ENCODE data around the gene R3HDM1. TPM values are rescaled to one million over a fixed set of nuclear protein-coding genes. Genes with fewer than 3 reads are reported as not detected.

The R3HDM1 gene
- total and polyA plus RNA-seq, 4 experiments from 2014 or later = 8.2 to 42.3 (median 32.2) TPM

- peak; percentile 47 to 69 (median 55) for DNase-seq
- Mint-ChIP-seq H3K27me3 (no peaks in the 10 kb centered on the region), H3K36me3 (peaks cover 45 to 53% of the 10 kb centered on the region in 2 donors), H3K4me3 (peak overlapping the region; percentile 72 to 85 (median 82)), H3K27ac (peak overlapping the region; percentile 52 to 87 (median 76)), H3K4me1 (peaks cover 6 to 11% (median 9%) of the 10 kb centered on the region in 4 donors), H3K9me3 (no peaks in the 10 kb centered on the region)
- H3K27ac ChIP-seq (ENCODE audit: low read depth, low read length) = no peak overlapping the region
- ChIA-PET CTCF (ENCODE audit: partially characterized antibody) (interaction anchor here (0.7 to 2.4 kb wide), 4 partner anchors 12 to 654 kb away, joined by 3 to 9 read pairs (median 6); no protein-coding TSS in a partner anchor), POLR2A (ENCODE audit: partially characterized antibody) (interaction anchor here (1.3 to 1.4 kb wide), 2 partner anchors 10 to 127 kb away, joined by 3 to 6 read pairs; partner anchors contain the start of genes R3HDM1 and ZRANB3)
- no peaks in the 10 kb centered on the region for H3K9me3 ChIP-seq (ENCODE audit: control insufficient read depth in 1 of 2, low read length in 2 of 2)
- H3K36me3 ChIP-seq (ENCODE audit: insufficient read depth, low read length) = no peaks in the 10 kb centered on the region
- H3K4me1 ChIP-seq (ENCODE audit: insufficient read depth, low read length) = peaks cover 7% of the 10 kb centered on the region
- no peaks in the 10 kb centered on the region for H3K27me3 ChIP-seq (ENCODE audit: insufficient read depth, low read length)
- H3K4me3 ChIP-seq (ENCODE audit: low read length in 2 of 2) = no peak overlapping the region
- intact Hi-C loops (cut with micrococcal nuclease) = loop anchor here (5.0 kb wide), 1 partner anchor 126 kb away; the partner anchor contains the start of genes R3HDM1 and ZRANB3
Measured at GRCh38 chr2:135657806-135658582, 126.7 kb downstream of the R3HDM1 start.

GRCh38 chr2:135662088-135662487, 130.8 kb downstream of the R3HDM1 start:
- Histone ChIP-seq H3K27me3 (ENCODE audit: insufficient read depth, low read length) (no peaks in the 10 kb centered on the region), H3K4me1 (ENCODE audit: insufficient read depth, low read length) (peaks cover 7% of the 10 kb centered on the region), H3K4me3 (ENCODE audit: low read length in 2 of 2) (no peak overlapping the region), H3K9me3 (ENCODE audit: control insufficient read depth in 1 of 2, low read length in 2 of 2) (no peaks in the 10 kb centered on the region), H3K27ac (ENCODE audit: low read depth, low read length) (no peak overlapping the region), H3K36me3 (ENCODE audit: insufficient read depth, low read length) (no peaks in the 10 kb centered on the region)
- peak overlapping the region in 1 of 7 donors; percentile 23 for H3K27ac Mint-ChIP-seq
- no peak overlapping the region for H3K4me3 Mint-ChIP-seq
- H3K27me3 Mint-ChIP-seq = no peaks in the 10 kb centered on the region
- no peaks in the 10 kb centered on the region for H3K9me3 Mint-ChIP-seq
- no peak for DNase-seq
- intact Hi-C loops (cut with micrococcal nuclease) = no loop called here
- H3K4me1 Mint-ChIP-seq = peaks cover 13 to 19% (median 14%) of the 10 kb centered on the region in 4 donors
- peaks cover 46 to 51% of the 10 kb centered on the region in 2 donors for H3K36me3 Mint-ChIP-seq
- ChIA-PET POLR2A (ENCODE audit: partially characterized antibody) (no interaction called here), CTCF (ENCODE audit: partially characterized antibody) (no interaction called here)

- POLR2A ChIA-PET (ENCODE audit: partially characterized antibody) = interaction anchor here (0.7 kb wide), 1 partner anchor 120 kb away, joined by 3 read pairs; no protein-coding TSS in a partner anchor
- Mint-ChIP-seq H3K27ac (no peak overlapping the region), H3K4me1 (peaks cover 7 to 10% (median 9%) of the 10 kb centered on the region in 4 donors), H3K27me3 (no peaks in the 10 kb centered on the region), H3K9me3 (no peaks in the 10 kb centered on the region), H3K36me3 (peaks cover 44 to 47% of the 10 kb centered on the region in 2 donors), H3K4me3 (peak overlapping the region in 1 of 8 donors; percentile 41)
- no peaks in the 10 kb centered on the region for H3K27me3 ChIP-seq (ENCODE audit: insufficient read depth, low read length)
- H3K4me1 ChIP-seq (ENCODE audit: insufficient read depth, low read length) = no peaks in the 10 kb centered on the region
- no peaks in the 10 kb centered on the region for H3K9me3 ChIP-seq (ENCODE audit: control insufficient read depth in 1 of 2, low read length in 2 of 2)
- no peaks in the 10 kb centered on the region for H3K36me3 ChIP-seq (ENCODE audit: insufficient read depth, low read length)
- CTCF ChIA-PET (ENCODE audit: partially characterized antibody) = interaction anchor here (1.1 kb wide), 1 partner anchor 46 kb away, joined by 4 read pairs; no protein-coding TSS in a partner anchor
- no peak overlapping the region for H3K27ac ChIP-seq (ENCODE audit: low read depth, low read length)
- no peak for DNase-seq
- intact Hi-C loops (cut with micrococcal nuclease) = no loop called here
- no peak overlapping the region for H3K4me3 ChIP-seq (ENCODE audit: low read length in 2 of 2)
Measured at GRCh38 chr2:135663148-135663700, 131.9 kb downstream of the R3HDM1 start.

GRCh38 chr2:135664623-135665068, 133.4 kb downstream of the R3HDM1 start:
- H3K27ac ChIP-seq (ENCODE audit: low read depth, low read length) = no peak overlapping the region
- peak overlapping the region in 2 of 7 donors; percentile 7 to 67 for H3K27ac Mint-ChIP-seq
- H3K9me3 ChIP-seq (ENCODE audit: control insufficient read depth in 1 of 2, low read length in 2 of 2) = no peaks in the 10 kb centered on the region
- peaks cover 4 to 9% (median 7%) of the 10 kb centered on the region in 4 donors for H3K4me1 Mint-ChIP-seq
- no peaks in the 10 kb centered on the region for H3K27me3 Mint-ChIP-seq
- peaks cover 48 to 51% of the 10 kb centered on the region in 2 donors for H3K36me3 Mint-ChIP-seq
- H3K36me3 ChIP-seq (ENCODE audit: insufficient read depth, low read length) = no peaks in the 10 kb centered on the region
- no peak for DNase-seq
- no peak overlapping the region for H3K4me3 Mint-ChIP-seq
- no peak overlapping the region for H3K4me3 ChIP-seq (ENCODE audit: low read length in 2 of 2)
- H3K27me3 ChIP-seq (ENCODE audit: insufficient read depth, low read length) = no peaks in the 10 kb centered on the region
- ChIA-PET POLR2A (ENCODE audit: partially characterized antibody) (no interaction called here), CTCF (ENCODE audit: partially characterized antibody) (interaction anchor here (0.8 to 1.4 kb wide), 4 partner anchors 10 to 661 kb away, joined by 3 to 7 read pairs (median 4); no protein-coding TSS in a partner anchor)
- H3K4me1 ChIP-seq (ENCODE audit: insufficient read depth, low read length) = no peaks in the 10 kb centered on the region
- intact Hi-C loops (cut with micrococcal nuclease) = no loop called here
- H3K9me3 Mint-ChIP-seq = no peaks in the 10 kb centered on the region

GRCh38 chr2:135667045-135667444, 135.8 kb downstream of the R3HDM1 start:
- CTCF ChIA-PET (ENCODE audit: partially characterized antibody) = no interaction called here
- POLR2A ChIA-PET (ENCODE audit: partially characterized antibody) = no interaction called here

GRCh38 chr2:135674453-135674852, 143.2 kb downstream of the R3HDM1 start:
- CTCF ChIA-PET (ENCODE audit: partially characterized antibody) = interaction anchor here (0.8 kb wide), 1 partner anchor 9 kb away, joined by 3 read pairs; no protein-coding TSS in a partner anchor
- DNase-seq = no peak
- intact Hi-C loops (cut with micrococcal nuclease) = no loop called here
- Histone ChIP-seq H3K4me3 (ENCODE audit: low read length in 2 of 2) (no peak overlapping the region), H3K27me3 (ENCODE audit: insufficient read depth, low read length) (no peaks in the 10 kb centered on the region), H3K9me3 (ENCODE audit: control insufficient read depth in 1 of 2, low read length in 2 of 2) (no peaks in the 10 kb centered on the region), H3K4me1 (ENCODE audit: insufficient read depth, low read length) (no peaks in the 10 kb centered on the region), H3K36me3 (ENCODE audit: insufficient read depth, low read length) (peaks cover 4% of the 10 kb centered on the region), H3K27ac (ENCODE audit: low read depth, low read length) (no peak overlapping the region)
- POLR2A ChIA-PET (ENCODE audit: partially characterized antibody) = no interaction called here
- Mint-ChIP-seq H3K27ac (no peak overlapping the region), H3K27me3 (no peaks in the 10 kb centered on the region), H3K4me3 (no peak overlapping the region), H3K9me3 (no peaks in the 10 kb centered on the region), H3K4me1 (no peaks in the 10 kb centered on the region), H3K36me3 (peaks cover 38 to 51% of the 10 kb centered on the region in 2 donors)

More at GRCh38 chr2:135667045-135667444, 135.8 kb downstream of the R3HDM1 start:
- Mint-ChIP-seq H3K27ac (no peak overlapping the region), H3K27me3 (no peaks in the 10 kb centered on the region), H3K36me3 (peaks cover 39 to 42% of the 10 kb centered on the region in 2 donors), H3K4me3 (no peak overlapping the region), H3K4me1 (peaks cover 4 to 8% (median 7%) of the 10 kb centered on the region in 4 donors), H3K9me3 (no peaks in the 10 kb centered on the region)
- no peak for DNase-seq
- Histone ChIP-seq H3K27ac (ENCODE audit: low read depth, low read length) (no peak overlapping the region), H3K36me3 (ENCODE audit: insufficient read depth, low read length) (no peaks in the 10 kb centered on the region), H3K27me3 (ENCODE audit: insufficient read depth, low read length) (no peaks in the 10 kb centered on the region), H3K4me3 (ENCODE audit: low read length in 2 of 2) (no peak overlapping the region), H3K4me1 (ENCODE audit: insufficient read depth, low read length) (no peaks in the 10 kb centered on the region), H3K9me3 (ENCODE audit: control insufficient read depth in 1 of 2, low read length in 2 of 2) (no peaks in the 10 kb centered on the region)
- intact Hi-C loops (cut with micrococcal nuclease) = no loop called here

GRCh38 chr2:135676031-135676430, 144.7 kb downstream of the R3HDM1 start:
- CTCF ChIA-PET (ENCODE audit: partially characterized antibody) = interaction anchor here (1.2 kb wide), 1 partner anchor 34 kb away, joined by 3 read pairs; no protein-coding TSS in a partner anchor
- no peaks in the 10 kb centered on the region for H3K9me3 ChIP-seq (ENCODE audit: control insufficient read depth in 1 of 2, low read length in 2 of 2)
- no peaks in the 10 kb centered on the region for H3K4me1 ChIP-seq (ENCODE audit: insufficient read depth, low read length)
- intact Hi-C loops (cut with micrococcal nuclease) = no loop called here
- H3K36me3 Mint-ChIP-seq = peaks cover 47 to 62% of the 10 kb centered on the region in 2 donors
- peak overlapping the region in 1 of 7 donors; percentile 39 for H3K27ac Mint-ChIP-seq
- no peak overlapping the region for H3K4me3 ChIP-seq (ENCODE audit: low read length in 2 of 2)
- no peak overlapping the region for H3K4me3 Mint-ChIP-seq
- H3K4me1 Mint-ChIP-seq = no peaks in the 10 kb centered on the region
- POLR2A ChIA-PET (ENCODE audit: partially characterized antibody) = no interaction called here
- H3K9me3 Mint-ChIP-seq = no peaks in the 10 kb centered on the region
- H3K27me3 ChIP-seq (ENCODE audit: insufficient read depth, low read length) = no peaks in the 10 kb centered on the region
- no peak overlapping the region for H3K27ac ChIP-seq (ENCODE audit: low read depth, low read length)
- no peak for DNase-seq
- peaks cover 4% of the 10 kb centered on the region for H3K36me3 ChIP-seq (ENCODE audit: insufficient read depth, low read length)
- no peaks in the 10 kb centered on the region for H3K27me3 Mint-ChIP-seq

Data from CD4-positive, alpha-beta memory T cell (primary cell).